HG03520 (cell line): ENCODE results near the gene SLC7A8.

ENCODE experiments used
- ATAC-seq: cut with Tn5 transposase; IDR thresholded peaks from one replicate; pipeline ENCODE4 v1.9.1; 2021; ENCODE audit warnings: mild to moderate bottlenecking, moderate library complexity; ENCODE audit not compliant: unreplicated experiment

The SLC7A8 gene

GRCh38 chr14:23183158-23183470 lies 346 bp downstream of the SLC7A8 start:
- no peak for ATAC-seq

DNA sequence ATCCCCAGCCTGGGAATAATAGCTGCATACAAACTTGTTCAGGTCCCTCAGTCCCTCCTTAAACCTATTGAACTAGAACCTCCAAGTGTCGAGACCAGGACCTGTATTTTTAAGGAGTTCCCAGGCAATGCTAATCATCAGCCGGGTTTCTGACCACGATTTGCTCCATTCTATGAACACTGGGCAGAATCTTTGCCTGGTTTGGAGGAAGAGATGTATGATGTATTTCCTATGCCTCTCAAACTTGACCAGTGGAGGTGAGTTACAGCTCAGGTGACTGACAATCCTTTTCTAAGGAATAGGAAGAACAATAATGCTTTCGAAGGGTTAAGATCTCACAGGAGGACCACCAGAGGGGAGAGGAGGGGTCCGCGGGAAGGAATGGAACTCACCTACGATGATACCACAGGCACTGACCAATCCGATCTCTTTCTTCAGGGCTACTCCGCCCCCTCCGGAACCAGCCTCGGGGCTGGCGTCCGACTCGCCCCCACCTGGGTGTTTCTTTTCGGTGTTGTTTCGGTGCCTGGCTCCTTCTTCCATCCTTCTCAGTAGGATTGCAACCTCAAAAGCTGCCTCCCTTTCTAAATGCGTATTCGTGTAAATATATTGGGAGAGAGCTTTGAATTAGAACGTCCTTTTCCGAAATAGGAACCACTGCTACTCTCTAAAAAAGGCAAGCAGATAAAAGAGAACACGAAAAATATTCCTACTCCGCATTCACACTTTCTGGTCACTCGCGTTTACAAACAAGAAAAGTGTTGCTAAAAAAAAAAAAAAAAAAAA lies 895 bp downstream of the SLC7A8 start:
- ATAC-seq, result no peak

DNA sequence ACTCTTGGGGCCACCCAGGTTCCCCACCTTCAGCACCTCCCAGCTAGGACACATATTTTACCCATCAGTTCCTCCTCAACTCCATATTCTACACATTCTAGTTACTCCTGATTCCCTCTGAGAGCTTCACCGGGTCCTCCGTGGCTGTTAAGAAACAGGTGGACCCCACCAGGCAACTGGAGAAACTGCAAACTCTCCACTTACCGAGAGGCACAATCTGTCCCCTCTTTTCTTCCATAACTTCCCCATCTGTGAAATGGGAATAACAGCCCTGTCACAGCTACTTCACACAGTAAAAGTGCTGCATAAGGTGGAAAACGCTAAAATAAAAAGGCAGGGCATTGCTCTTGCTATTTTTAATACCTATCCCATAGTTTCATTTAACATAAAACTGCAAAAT lies 1.5 kb downstream of the SLC7A8 start:
- ATAC-seq, result no peak

- ATAC-seq, result no peak
Observed at GRCh38 chr14:23181453-23181852, 2.0 kb downstream of the SLC7A8 start.

GRCh38 chr14:23177181-23177580 lies 6.3 kb downstream of the SLC7A8 start:
- no peak for ATAC-seq

DNA sequence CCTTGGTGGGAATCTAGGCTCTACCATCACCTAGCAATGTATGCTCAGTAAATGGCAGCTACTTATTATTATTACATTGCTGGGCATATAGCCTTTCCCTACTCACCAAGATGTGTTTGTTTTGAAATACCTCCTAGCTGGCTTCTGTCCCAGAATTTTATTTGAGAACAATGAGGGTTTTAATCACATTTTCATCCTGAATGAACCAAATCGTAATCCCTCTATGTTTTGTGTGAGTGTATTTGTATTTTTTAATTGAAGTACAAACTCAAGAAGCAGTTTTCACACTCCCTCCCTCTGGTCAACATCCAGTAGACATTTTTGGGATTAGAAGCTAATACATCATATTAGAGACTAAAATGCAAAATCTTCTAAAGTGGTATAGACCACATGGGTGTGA lies 7.6 kb downstream of the SLC7A8 start:
- no peak for ATAC-seq

DNA sequence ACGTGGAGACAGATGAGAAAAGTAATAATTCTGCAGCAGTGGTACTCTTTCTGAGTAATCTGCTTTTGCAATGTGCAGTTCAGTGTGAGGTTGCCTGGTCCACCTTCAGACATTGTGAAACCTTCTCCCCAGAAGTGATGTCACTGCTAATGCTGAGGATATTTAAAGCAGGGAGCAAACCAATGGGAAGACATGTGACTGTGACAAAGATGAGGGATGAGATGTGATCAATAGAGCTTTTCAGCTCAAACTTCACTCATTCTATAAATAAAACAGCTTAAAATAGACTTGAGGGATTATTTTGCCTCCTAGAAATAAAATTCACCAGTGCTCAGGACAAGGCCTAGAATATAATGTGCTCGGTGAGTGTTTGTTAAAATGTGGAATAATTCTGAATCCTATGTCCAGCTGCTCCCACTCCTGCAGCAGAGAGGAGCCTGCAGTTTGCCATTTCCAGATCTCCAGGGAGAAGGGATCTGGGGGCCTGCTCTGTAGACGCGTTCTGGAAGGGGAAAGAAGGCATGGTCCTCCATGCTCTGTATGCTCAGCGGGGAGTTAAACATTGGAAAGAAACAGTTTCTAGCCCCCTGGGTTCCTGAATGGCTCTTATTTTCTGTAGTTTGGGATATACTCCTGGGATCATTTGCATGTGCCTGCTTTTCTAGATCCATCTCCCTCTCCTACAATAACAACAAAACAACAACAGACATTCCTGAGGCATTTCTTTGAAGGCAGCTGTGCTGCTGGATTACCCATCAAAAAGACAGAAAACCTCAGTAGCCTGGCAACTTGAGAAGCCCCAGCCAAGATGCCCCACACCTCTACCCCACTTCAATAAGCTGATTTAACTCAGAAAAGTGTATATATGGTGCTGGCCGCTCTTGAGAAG lies 8.9 kb downstream of the SLC7A8 start:
- ATAC-seq, result no peak

DNA sequence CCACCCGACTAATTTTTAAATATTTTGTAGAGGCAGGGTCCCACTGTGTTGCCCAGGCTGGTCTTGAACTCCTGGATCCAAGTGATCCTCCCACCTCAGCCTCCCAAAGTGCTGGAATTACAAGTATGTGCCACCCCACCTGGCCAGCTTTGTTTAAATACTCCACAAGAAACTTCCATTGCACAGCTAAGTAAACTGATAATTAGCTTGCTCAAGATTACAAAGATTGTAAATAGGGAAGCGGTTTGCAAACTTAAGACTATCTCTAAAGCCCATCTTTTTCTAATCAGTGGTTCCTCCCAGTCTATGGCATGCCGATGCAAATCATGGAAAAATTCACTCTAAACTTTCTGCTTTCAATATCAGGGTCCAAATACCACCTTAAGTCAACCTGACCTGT lies 9.7 kb downstream of the SLC7A8 start:
- no peak for ATAC-seq

DNA sequence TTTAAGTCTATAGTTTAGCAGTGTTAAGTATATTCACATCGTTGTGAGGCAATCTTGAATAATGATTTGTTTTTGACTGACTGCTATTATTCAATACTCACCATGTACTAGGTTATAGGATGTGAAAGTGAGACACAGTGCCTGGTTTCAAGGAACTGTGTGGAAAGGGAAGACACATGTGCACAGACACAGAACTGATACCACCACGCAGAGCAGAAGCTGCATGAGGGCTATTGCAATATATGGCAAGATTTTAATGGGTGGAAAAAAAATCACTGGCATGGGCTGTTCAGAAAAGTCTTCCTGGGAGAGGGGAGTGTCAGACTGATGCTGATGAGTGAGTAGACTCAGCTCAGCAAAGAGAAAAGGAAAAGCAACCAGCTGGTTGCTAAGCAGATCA lies 10.4 kb downstream of the SLC7A8 start:
- ATAC-seq, result no peak

GRCh38 chr14:23172574-23172973 lies 10.9 kb downstream of the SLC7A8 start:
- no peak for ATAC-seq

GRCh38 chr14:23172096-23172495 lies 11.4 kb downstream of the SLC7A8 start:
- no peak for ATAC-seq

DNA sequence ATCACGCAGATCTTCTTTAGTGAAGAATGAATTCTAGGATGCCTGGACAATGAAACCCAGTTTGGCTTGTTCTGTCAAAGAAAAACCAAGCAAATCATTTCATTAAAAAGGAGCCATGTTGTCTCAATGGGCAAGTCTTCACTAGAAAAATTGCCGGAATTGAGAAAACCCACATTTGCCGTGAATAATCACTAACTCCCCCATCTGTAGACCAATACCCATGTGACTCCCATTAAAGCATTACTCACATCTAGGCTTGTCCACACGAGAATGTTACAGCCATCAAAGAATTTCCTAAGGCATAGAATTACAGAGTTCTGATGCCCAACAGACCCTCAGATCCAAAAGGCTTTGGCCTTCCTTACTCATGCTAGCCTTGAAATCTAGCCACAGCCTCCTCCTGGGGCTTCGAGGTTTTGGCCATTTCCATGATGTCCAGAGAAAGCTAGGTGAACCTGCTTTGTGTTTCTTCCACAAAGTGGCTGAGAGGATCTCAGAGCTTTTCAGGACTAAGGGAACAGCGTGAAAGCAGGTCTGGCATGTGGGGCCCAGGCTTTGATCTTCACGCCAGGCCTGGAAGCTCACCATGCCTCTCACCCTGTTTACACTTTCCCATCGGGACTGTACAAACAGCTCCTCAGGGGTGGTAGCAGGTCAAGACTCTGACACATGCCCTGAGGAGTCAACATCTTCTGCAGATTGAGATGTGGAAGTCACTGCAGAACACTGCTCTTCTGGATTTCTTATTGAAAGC lies 12.1 kb downstream of the SLC7A8 start:
- ATAC-seq, result no peak

GRCh38 chr14:23169622-23170021 lies 13.8 kb downstream of the SLC7A8 start:
- ATAC-seq, result no peak

GRCh38 chr14:23168246-23168645 lies 15.2 kb downstream of the SLC7A8 start:
- ATAC-seq, result no peak

GRCh38 chr14:23167116-23167847 lies 16.2 kb downstream of the SLC7A8 start:
- ATAC-seq, result no peak

DNA sequence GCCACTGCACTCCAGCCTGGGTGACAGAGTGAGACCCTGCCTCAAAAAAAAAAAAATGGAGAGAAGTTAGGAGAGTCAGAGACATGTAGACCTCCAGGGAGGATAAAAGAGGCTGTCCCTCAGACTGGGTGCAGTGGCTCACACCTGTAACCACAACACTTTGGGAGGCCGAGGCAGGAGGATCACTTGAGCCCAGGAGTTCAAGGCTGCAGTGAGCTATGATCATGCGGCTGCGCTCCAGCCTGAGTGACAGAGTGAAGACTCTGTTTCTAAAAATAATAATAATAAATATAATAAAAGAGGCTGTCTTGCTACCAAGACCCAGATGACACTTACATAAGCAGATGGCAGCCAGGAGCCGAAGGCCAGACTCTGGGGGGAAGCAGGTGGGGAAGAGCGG lies 18.5 kb downstream of the SLC7A8 start:
- ATAC-seq, result no peak

DNA sequence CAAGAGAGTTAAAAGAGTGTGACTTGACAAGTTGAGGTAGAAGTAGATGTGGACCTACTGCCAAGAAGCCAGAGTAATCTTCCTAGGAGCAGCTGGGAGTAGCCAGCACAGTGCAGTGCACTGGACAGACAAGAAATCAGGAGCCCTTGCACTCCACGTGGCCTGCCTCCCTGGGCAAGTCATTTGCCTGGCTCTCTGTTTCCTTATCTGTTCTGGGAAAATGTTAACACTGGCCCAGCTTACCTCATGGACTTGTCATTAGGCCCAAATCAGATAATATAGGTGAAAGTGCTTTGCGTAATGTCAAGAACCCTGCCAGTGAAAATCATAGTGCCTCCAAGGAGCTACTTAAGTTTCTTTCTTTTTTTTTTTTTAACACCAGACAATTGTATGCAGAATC lies 19.2 kb downstream of the SLC7A8 start:
- no peak for ATAC-seq

DNA sequence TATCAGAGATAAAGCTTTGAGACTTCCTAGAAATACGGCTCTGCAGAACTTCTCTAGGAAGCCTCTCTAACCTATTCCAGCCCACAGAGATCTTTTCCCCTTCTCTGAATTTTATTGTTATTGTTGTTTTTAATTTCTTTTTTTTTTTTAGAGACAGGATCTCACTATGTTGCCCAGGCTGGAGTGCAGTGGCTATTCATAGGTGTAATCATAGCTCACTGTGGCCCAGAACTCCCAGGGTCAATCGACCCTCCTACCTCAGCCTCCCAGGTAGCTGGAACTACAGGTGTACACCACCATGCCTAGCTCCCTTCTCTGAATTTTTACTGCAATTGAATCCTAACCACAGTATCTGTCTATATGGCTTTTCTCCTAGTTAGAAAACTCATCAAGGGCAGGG lies 19.6 kb downstream of the SLC7A8 start:
- ATAC-seq, result no peak

- ATAC-seq, result no peak
Observed at GRCh38 chr14:23162800-23163199, 20.7 kb downstream of the SLC7A8 start.

DNA sequence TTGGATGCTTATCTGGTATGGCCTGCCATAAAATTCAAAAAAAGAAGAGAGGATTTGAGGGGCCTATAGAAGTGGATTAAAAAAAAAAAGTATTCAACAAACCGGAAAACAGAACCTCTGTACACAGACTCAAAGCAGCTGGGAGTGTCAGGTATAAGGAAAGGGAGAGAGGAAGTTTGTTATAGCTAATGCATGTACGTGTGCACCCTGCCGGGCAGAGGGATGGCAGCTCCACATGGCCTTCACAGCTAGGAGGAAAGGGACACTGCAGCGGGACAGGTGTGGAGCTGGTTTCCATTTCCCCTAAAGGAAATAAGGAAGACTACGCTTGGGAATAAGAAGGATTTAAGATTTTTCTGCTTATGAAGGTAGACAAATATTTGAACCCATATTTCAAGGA lies 21.5 kb downstream of the SLC7A8 start:
- no peak for ATAC-seq

- ATAC-seq, result no peak
Observed at GRCh38 chr14:23160924-23161522, 22.4 kb downstream of the SLC7A8 start.
